NB4 (cell line): ENCODE data around the gene CEP104.

ENCODE experiments used
- MYC ChIP-seq: IDR thresholded peaks from 2 replicates; pipeline ENCODE4 v1.6.1; 2011; ENCODE audit warnings: low read depth, low read length
- POLR2A ChIP-seq: IDR thresholded peaks from 2 replicates; pipeline ENCODE4 v1.6.1; 2011; ENCODE audit warnings: mild to moderate bottlenecking; ENCODE audit not compliant: insufficient read length; ENCODE audit errors: extremely low read depth
- TF ChIP-seq, protein P1 (sequence below): IDR thresholded peaks from one replicate; pipeline ENCODE4 v1.5.1; 2012; ENCODE audit warnings: low read depth, low read length
- TF ChIP-seq, protein P2 (sequence below): IDR thresholded peaks from 2 replicates; pipeline ENCODE4 v1.6.1; 2011; ENCODE audit warnings: low read depth, low read length

DNA sequence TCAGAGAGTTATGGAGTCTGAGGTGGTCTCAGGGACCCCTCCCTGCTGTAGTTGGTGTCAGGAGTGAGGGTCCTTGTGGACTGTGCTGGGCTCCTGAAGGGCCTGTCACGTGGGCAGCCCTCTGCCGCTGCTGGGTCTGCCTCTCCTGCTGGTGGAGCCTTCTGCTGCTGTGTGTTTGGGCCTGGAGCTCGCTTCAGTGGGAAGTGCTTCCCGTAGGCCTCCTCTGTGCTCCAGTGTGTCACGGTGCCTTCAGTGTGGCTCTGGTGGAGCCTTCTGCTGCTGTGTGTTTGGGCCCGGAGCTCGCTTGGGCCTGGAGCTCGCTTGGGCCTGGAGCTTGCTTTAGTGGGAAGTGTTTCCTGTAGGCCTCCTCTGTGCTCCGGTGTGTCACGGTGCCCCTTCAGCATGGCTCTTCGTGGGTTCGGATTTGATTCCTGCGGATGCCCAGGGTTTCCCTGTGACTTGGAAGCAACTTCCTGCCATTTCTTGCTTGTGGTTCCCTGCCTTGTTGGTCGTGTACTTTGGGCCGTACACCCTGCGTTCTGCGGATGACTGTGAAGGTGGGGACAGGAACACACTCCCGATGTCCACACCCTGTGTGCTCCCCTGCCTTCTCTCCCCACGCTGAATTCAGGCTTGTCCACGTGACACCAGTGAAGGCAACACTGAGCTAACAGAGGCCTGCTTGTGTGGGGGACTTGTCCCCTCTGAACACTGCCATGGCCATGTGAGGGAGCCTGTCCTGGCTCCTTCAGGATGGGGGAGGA is 23.6 kb upstream of the CEP104 start:
- no peak for TF ChIP-seq POLR2A
- TF ChIP-seq, protein P1, sequence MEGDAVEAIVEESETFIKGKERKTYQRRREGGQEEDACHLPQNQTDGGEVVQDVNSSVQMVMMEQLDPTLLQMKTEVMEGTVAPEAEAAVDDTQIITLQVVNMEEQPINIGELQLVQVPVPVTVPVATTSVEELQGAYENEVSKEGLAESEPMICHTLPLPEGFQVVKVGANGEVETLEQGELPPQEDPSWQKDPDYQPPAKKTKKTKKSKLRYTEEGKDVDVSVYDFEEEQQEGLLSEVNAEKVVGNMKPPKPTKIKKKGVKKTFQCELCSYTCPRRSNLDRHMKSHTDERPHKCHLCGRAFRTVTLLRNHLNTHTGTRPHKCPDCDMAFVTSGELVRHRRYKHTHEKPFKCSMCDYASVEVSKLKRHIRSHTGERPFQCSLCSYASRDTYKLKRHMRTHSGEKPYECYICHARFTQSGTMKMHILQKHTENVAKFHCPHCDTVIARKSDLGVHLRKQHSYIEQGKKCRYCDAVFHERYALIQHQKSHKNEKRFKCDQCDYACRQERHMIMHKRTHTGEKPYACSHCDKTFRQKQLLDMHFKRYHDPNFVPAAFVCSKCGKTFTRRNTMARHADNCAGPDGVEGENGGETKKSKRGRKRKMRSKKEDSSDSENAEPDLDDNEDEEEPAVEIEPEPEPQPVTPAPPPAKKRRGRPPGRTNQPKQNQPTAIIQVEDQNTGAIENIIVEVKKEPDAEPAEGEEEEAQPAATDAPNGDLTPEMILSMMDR: no peak
- TF ChIP-seq, protein P2, sequence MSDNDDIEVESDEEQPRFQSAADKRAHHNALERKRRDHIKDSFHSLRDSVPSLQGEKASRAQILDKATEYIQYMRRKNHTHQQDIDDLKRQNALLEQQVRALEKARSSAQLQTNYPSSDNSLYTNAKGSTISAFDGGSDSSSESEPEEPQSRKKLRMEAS: no peak
- TF ChIP-seq MYC: no peak
